HG02798 (cell line): ENCODE results near the gene PRLR.
A peak's percentile ranks its signal among the peaks of the same experiment; 100 is the strongest.

Experiments
- ATAC-seq: cut with Tn5 transposase; IDR thresholded peaks from one replicate; pipeline ENCODE4 v1.9.1; 2021; ENCODE audit warnings: mild to moderate bottlenecking; ENCODE audit not compliant: unreplicated experiment, poor library complexity

PRLR gene

GRCh38 chr5:35095366-35095765, 134.9 kb downstream of the PRLR start:
- ATAC-seq, result no peak

- no peak for ATAC-seq
Measured at GRCh38 chr5:35094948-35095347, 135.3 kb downstream of the PRLR start.

GRCh38 chr5:35092703-35093102, 137.6 kb downstream of the PRLR start:
- ATAC-seq, result no peak

- no peak for ATAC-seq
Measured at GRCh38 chr5:35091704-35092103, 138.6 kb downstream of the PRLR start.

- peak; percentile 47 for ATAC-seq
Measured at GRCh38 chr5:35089334-35090314, 140.7 kb downstream of the PRLR start.

- ATAC-seq, result no peak
Measured at GRCh38 chr5:35087991-35088390, 142.3 kb downstream of the PRLR start.

GRCh38 chr5:35083150-35083549, 147.1 kb downstream of the PRLR start:
- no peak for ATAC-seq

GRCh38 chr5:35082530-35082929, 147.8 kb downstream of the PRLR start:
- ATAC-seq, result no peak

GRCh38 chr5:35081134-35081533, 149.2 kb downstream of the PRLR start:
- no peak for ATAC-seq

- ATAC-seq, result no peak
Measured at GRCh38 chr5:35073160-35073559, 157.1 kb downstream of the PRLR start.

GRCh38 chr5:35069188-35069587, 161.1 kb downstream of the PRLR start:
- no peak for ATAC-seq

- ATAC-seq, result no peak
Measured at GRCh38 chr5:35067985-35068384, 162.3 kb downstream of the PRLR start.

- peak; percentile 70 for ATAC-seq
Measured at GRCh38 chr5:35066260-35066795, 164.0 kb downstream of the PRLR start.

- no peak for ATAC-seq
Measured at GRCh38 chr5:35063414-35063813, 166.9 kb downstream of the PRLR start.

- ATAC-seq, result no peak
Measured at GRCh38 chr5:35061211-35061770, 169.0 kb downstream of the PRLR start.

GRCh38 chr5:35060236-35060635, 170.1 kb downstream of the PRLR start:
- ATAC-seq, result no peak

- no peak for ATAC-seq
Measured at GRCh38 chr5:35059251-35059650, 171.0 kb downstream of the PRLR start.

- ATAC-seq, result peak; percentile 81
Measured at GRCh38 chr5:35058374-35058788, 171.9 kb downstream of the PRLR start.

GRCh38 chr5:35056686-35057085, 173.6 kb downstream of the PRLR start:
- ATAC-seq, result no peak

- no peak for ATAC-seq
Measured at GRCh38 chr5:35052838-35053237, 177.4 kb downstream of the PRLR start.

GRCh38 chr5:35050541-35051126, 179.7 kb downstream of the PRLR start:
- no peak for ATAC-seq
